Kidney glomerular epithelial cell (primary cell): ENCODE measurements around the gene TSC2.
A peak's percentile ranks its signal among the peaks of the same experiment; 100 is the strongest.
"Not testable (repeated sequence)": the region's sequence is repeated elsewhere in the genome, so short reads cannot be mapped to it uniquely, and the experiment has no call there.

Source experiments
- DNase-seq: peaks from one replicate; lab custom pipeline; 2025; lab: John Stamatoyannopoulos, UW

The TSC2 gene

DNA sequence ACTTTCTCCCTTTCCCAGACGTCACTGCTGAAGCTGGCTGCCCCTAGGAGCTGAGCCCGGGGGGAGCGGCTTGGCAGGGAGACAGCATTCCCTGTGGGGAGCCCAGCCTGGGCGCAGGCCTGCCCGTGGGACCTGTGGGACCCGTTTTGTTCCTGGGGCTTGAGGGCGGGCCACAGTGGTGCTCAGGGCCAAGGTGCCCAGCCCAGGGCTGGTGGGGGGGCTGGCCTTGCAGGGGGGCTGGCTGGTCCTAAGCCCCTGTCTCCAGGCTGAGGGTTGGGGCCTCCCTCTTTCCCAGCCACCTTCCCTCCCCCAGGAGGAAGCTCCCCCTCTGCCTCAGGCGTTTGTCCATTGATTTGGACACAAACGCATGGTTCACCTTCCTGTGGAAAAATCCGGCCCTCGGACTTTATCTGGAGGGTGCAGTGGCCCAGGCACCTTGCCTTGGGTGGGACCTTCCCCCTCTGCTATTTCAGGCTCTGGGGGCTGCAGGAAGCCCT lies 16.7 kb upstream of the TSC2 start:
- DNase-seq, result no peak

- DNase-seq, result no peak
These were observed 15.3 kb upstream of the TSC2 start for GRCh38 chr16:2032285-2033056.

DNA sequence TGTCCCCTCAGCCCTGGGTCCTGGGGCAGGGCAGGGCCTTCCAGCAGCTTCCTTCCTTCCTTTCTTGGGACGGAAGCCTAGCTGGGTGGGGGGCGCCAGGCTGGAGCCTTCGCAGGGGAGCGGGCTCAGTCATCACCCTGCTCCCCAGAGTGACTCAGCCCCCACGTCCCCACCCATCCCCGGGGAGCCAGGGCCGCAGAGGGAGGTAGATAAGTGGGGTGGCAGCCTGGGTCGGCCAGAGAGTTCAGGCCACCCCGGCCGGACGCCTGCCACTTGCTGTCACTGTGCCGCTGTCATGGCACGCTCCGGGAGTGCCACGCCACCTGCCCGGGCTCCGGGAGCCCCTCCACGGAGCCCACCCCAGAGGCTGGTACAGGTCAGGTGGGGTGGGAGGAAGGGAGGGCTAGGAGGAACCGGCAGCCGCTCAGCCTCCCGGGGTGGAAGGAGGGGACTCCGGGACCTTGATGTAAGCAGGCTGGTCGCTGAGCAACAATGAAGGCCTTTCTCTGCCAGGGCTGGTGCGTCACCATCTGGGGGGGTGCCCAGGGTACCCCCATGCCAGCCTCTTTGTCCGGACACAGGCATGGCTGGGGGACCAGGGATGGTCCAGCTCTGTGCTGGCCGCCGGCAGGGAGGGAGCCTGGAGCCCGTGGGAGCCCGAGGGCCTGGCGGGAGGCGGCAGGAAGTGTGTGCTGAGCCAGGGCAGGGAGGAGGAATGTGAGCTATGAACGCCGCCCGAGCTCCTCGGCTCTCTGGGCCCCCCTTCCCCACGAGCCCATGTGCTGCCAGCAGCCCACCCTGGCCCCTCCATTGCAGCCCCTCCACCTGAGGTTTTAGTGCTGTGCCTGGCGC lies 14.5 kb upstream of the TSC2 start:
- peak; percentile 57 for DNase-seq

- DNase-seq, result not testable (repeated sequence)
These were observed 13.7 kb upstream of the TSC2 start for GRCh38 chr16:2033909-2034695.

GRCh38 chr16:2034696-2035430 lies 12.9 kb upstream of the TSC2 start:
- DNase-seq, result no peak

DNA sequence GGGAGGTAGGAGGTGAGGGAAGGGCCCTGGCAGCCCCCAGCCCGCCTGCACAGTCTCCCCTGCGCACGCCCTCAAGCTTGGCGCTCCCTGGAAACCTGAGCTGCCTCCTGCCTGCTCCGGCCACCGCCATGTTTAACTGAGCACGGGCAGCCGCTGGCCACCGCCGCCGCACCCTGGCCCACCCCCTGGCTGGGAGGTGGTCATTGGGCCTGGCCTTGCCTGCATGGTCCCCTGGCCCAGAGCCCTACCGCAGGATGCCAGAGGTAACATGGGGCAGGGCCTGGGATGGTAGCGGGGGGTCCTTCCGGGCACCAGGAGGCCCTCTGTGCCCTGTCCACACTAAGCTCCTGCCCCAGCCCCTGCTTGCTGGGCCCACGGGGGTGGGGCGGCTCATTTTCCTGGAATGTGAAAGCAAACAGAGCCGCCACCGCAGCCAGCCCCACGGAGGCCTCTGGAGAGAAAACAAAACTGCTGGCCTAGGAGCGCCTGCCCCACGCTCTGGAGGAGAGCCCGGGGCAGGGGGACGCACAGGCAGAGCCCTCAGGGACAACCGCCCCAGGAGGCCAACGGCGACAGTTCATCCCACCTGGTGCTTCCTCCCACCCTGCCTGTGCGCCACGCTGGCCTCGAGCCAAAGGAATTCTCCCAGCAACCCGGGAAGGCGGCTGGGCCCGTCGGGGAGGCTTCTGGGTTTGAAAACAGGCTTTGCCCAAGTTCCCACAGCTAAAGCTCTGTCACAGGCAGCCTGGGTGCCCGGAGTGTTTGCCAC lies 12.2 kb upstream of the TSC2 start:
- peak; percentile 84 for DNase-seq

DNA sequence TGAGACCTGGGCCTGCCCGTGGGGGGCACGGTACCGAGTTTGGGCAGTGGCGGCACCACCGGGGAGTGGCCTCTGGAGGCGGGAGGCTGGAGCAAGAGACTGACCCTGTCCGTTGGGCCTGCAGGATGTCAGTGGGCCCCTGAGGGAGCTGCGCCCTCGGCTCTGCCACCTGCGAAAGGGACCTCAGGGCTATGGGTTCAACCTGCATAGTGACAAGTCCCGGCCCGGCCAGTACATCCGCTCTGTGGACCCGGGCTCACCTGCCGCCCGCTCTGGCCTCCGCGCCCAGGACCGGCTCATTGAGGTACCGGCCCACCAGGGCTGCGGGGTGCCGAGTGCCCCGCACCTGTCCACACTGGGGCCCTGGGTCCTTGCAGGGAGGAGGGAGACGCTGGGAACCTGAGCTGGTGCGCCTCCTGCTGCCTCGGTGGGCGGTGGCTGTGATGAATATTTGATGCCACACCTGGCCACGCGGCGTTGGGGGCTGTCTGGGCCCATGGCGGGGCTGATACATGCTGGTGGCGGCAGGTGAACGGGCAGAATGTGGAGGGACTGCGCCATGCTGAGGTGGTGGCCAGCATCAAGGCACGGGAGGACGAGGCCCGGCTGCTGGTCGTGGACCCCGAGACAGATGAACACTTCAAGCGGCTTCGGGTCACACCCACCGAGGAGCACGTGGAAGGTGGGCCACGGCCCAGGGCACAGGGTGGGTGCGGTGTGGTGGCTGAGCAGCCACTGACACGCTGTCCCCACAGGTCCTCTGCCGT lies 11.4 kb upstream of the TSC2 start:
- no peak for DNase-seq

DNA sequence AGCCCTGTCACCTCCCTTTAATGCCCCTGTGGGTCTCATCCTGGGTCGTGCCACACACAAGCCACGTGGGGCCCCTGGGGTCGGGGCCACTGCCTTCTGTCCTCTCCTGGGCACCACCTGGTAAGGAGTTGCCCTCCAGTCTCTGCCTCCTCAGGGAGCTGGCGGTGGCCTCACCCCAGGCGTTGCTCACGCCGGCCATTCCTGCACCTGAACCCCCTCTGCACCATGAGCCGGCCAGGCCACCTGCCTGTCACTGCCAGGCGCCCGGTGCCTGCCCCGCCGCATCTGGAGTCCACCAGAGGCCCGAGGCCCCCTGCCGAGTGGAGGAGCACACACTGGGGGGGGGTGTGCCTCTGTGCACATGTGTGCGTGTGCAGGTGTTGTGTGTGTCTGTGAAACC lies 10.7 kb upstream of the TSC2 start:
- no peak for DNase-seq

GRCh38 chr16:2037647-2038381 lies 10.0 kb upstream of the TSC2 start:
- no peak for DNase-seq

GRCh38 chr16:2038382-2039231 lies 9.2 kb upstream of the TSC2 start:
- DNase-seq, result no peak

DNA sequence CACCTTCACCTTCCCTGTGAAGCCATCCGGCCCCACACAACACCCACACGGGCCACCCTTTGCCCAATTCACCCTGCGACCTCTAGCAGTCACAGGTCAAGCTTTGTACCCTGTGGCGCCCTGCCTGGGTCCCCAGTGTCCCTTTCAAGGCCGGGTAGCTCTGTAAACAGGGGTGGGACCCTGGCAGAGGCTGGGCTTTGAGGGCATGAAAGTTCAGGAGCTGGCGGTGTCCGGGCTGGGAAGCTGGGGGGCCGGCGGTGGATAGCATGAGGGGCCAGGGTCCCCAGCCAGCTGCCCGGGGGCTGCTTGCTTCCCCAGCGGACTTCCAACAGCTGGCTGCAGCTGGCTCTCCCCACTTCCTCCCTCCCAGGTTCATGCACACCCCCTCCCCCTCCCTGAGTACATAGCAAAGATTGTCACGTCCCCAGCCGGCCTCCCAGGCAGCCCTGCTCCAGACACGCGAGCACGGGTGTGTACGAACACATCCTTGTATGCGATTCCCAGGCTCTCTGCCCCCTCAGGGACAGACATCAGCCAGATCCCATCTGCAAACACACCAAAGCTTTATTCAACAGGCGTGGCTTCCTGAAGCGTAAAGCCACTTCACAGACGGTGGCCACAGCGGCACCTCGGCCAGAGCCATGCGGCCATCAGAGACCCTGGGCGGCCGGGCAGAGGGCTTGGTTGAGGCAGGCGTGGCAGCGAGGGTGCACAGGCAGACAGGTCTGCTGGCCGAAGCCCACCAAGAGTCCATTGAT lies 8.3 kb upstream of the TSC2 start:
- no peak for DNase-seq

DNA sequence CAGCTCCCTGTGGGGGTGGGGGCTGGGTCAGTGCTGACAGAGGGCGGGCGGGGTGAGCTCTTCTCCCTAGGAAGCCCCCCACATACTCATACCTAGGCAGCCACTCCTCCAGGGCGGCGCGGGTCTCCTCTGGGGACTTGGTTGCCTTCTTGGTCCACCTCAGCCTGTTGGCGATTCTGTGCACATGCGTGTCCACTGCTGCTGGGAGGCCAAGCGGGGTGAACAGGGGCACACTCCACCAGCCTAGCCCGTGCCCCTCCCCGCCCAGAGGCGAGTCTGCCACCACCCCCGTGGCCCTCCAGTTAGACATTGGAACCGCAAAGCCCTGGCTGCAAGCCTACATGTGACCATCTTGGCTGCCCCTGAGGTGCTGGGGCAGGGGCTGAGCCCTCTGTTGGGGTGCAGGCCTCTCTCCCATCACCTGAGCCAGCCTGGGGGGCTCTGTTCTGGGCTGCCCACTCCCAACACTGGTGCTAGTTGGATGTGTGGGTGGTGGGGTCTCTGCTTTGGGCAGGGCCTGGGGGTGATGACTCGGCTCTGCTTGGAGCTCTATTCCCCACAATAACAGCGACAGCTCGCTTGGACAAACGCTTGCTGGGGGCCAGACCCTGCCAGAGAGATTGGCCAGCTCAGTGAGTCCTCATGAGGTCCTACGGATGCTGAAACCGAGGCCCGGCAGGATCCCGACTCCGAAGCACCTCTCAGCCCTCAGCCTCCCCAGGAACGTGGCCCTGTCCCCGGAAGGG lies 7.6 kb upstream of the TSC2 start:
- no peak for DNase-seq

- DNase-seq, result no peak
These were observed 6.8 kb upstream of the TSC2 start for GRCh38 chr16:2040787-2041522.

GRCh38 chr16:2042171-2042985 lies 5.4 kb upstream of the TSC2 start:
- DNase-seq, result no peak

DNA sequence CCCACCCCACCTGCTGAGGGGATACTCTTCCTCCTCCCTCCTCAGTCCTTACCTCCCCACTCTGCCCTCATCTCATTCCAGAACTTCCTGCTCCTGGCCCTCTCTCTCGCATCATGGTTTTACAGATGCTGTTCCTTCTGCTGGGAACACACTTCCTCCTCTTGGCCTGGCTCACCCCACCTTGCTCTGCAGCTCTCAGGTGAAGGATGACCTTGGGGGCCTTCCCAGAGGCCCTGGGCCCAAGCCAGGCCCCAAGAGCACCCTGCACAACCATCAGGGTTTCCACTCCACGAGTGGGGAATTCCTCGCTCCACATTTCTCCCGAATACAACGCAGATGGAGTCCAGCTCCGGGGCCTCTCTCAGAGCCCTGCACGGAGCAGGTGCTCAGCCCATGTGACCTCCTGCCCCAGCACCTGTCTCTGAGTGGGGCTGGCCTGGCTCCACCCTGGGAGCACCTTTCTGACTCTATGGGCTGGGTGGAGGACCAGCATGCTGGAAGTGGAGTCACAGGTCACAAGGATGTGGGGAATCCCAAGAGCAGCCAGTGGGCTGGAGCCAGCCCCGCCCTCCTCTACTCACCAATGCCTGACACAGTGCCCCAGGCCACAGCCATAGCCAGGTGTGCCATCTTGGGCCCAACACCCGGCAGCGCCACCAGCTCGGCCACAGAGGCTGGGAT lies 4.7 kb upstream of the TSC2 start:
- no peak for DNase-seq
